H1 (cell line): Measurements from ENCODE around the gene YAP1. TPM values are rescaled to one million over a fixed set of nuclear protein-coding genes. Genes with fewer than 3 reads are reported as not detected.

ENCODE experiments used
- EGR1 ChIP-seq: IDR thresholded peaks from 2 replicates; pipeline ENCODE4 v1.6.1; 2011; ENCODE audit warnings: low read depth, low read length, borderline replicate concordance
- GTF2F1 ChIP-seq: IDR thresholded peaks from 2 replicates; pipeline ENCODE4 v1.6.1; 2012; ENCODE audit warnings: low read depth, low read length, improper control_type of control experiment, borderline replicate concordance
- KDM1A ChIP-seq: fragments of 200-600, 300-600 bp; sonication (generic); IDR thresholded peaks from 2 replicates; pipeline ENCODE4 v1.7.1; 2016; ENCODE audit warnings: mild to moderate bottlenecking, low read length, borderline replicate concordance
- MAFK ChIP-seq: IDR thresholded peaks from 2 replicates; pipeline ENCODE4 v1.6.1; 2012; ENCODE audit warnings: low read depth, mild to moderate bottlenecking, improper control_type of control experiment, low read length
- POU5F1 ChIP-seq: IDR thresholded peaks from 2 replicates; pipeline ENCODE4 v1.6.1; 2011; ENCODE audit warnings: low read depth, mild to moderate bottlenecking, low read length, moderate library complexity
- RNF2 ChIP-seq: fragments of 200-900, 300-1000 bp; sonication (generic); IDR thresholded peaks from 2 replicates; pipeline ENCODE4 v1.7.1; 2016; ENCODE audit warnings: borderline replicate concordance, low read depth, mild to moderate bottlenecking, antibody characterized with exemption, low read length; ENCODE audit not compliant: poor library complexity, severe bottlenecking; ENCODE audit errors: missing control alignments
- SRF ChIP-seq: IDR thresholded peaks from 2 replicates; pipeline ENCODE4 v1.6.1; 2011; ENCODE audit warnings: mild to moderate bottlenecking, low read depth, low read length, moderate library complexity
- polyA plus RNA-seq, 7 experiments: library from polyadenylated mRNA; depleted of rRNA in 3 of 7; stranded (reverse) in 5 of 7; unstranded in 2 of 7; fragments of >200 nt in 5 of 7; fragments of 200-250 nt in 2 of 7; gene quantifications; 1 replicate in 5 of 7; 2 replicates in 1 of 7; 4 replicates in 1 of 7; pipeline versions ENCODE4 v1.2.1 to v1.2.3, GENCODE V29; 2011 to 2013; ENCODE audit warnings: missing spikeins in 2 of 7, mixed read lengths in 2 of 7
- total RNA-seq: library from RNA; stranded (reverse); fragmentation: NEBNext Ultra II Directional; extraction: Animal tissue kit (Norgen Biotek cat#: 25700); gene quantifications from 2 replicates; pipeline ENCODE4 v1.2.1, GENCODE V29; 2021

Gene YAP1
- total and polyA plus RNA-seq, 2 of the 8 experiments (the other 6 are each of a cell fraction or from before 2014, with no cell fraction given): 62.0 to 108 TPM

DNA sequence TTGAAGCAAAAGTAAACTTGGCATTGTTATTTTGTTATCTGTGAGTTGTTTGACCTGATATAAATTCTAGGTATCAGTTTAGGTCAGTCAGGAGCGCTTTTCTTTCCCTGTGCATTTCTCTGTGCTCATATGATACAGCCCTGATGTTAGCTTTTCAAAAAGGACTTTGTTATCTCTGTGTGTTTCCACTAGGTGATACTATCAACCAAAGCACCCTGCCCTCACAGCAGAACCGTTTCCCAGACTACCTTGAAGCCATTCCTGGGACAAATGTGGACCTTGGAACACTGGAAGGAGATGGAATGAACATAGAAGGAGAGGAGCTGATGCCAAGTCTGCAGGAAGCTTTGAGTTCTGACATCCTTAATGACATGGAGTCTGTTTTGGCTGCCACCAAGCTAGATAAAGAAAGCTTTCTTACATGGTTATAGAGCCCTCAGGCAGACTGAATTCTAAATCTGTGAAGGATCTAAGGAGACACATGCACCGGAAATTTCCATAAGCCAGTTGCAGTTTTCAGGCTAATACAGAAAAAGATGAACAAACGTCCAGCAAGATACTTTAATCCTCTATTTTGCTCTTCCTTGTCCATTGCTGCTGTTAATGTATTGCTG is 119.4 kb downstream of the YAP1 start (continued):
- TF ChIP-seq SRF (no peak), GTF2F1 (no peak), MAFK (no peak), POU5F1 (no peak), RNF2 (no peak), EGR1 (no peak), KDM1A (no peak)
